ENCODE data around the gene CTAGE1.

GRCh38 chr18:22423878-22424564 lies 6.3 kb upstream of the CTAGE1 start:
- TF ChIP-seq CHD4 (IDR thresholded peaks at IDR 0.05) (no peak), HDGF (IDR thresholded peaks at IDR 0.05) (no peak), CTCF (IDR thresholded peaks at IDR 0.05 in 2 of 3, conservative IDR thresholded peaks at IDR 0.05 in 1 of 3; ENCODE audit: control insufficient read depth in 2 of 3, extremely low read depth in 1 of 3, insufficient read depth in 1 of 3, low read depth in 3 of 3, low read length in 3 of 3) (no peak), HDAC2 (IDR thresholded peaks at IDR 0.05) (no peak), ZNF274 (IDR thresholded peaks at IDR 0.05; ENCODE audit: insufficient read depth, insufficient read length) (no peak), JUND (IDR thresholded peaks at IDR 0.05; ENCODE audit: low read depth, low read length) (no peak), EZH2 (IDR thresholded peaks at IDR 0.05; ENCODE audit: borderline replicate concordance, control insufficient read depth, low read depth, low read length) (no peak), SPI1 (IDR thresholded peaks at IDR 0.05; ENCODE audit: borderline replicate concordance, insufficient read depth, low read depth, low read length) (no peak), ZNF207 (IDR thresholded peaks at IDR 0.05; ENCODE audit: borderline replicate concordance) (no peak), E2F8 (IDR thresholded peaks at IDR 0.05; ENCODE audit: low read depth, partially characterized antibody) (no peak), GATAD2B (conservative IDR thresholded peaks at IDR 0.05; ENCODE audit: low read depth) (no peak), ATF7 (IDR thresholded peaks at IDR 0.05; ENCODE audit: low read depth) (no peak), BHLHE40 (IDR thresholded peaks at IDR 0.05; ENCODE audit: borderline replicate concordance in 1 of 2, low read depth in 2 of 2, low read length in 1 of 2) (no peak), SP1 (IDR thresholded peaks at IDR 0.05; ENCODE audit: low read depth, low read length) (no peak)

Data from GM12878 (cell line).